Right lobe of liver (tissue), 4 donors: ENCODE measurements around the gene TBC1D1.

Experiments
- CTCF ChIP-seq, 4 donors: fragments of 200-600 bp in 3 of 4; fragments of 450-650 bp in 1 of 4; IDR thresholded peaks; one replicate each; pipeline versions ENCODE4 v1.5.1 to v1.8.0; 2016 to 2022; ENCODE audit warnings: antibody characterized with exemption in 4 of 4, mild to moderate bottlenecking in 2 of 4
- POLR2A ChIP-seq: fragments of 450-650 bp; IDR thresholded peaks from one replicate; pipeline ENCODE4 v1.6.1; 2017; ENCODE audit warnings: antibody characterized with exemption, mild to moderate bottlenecking
- donor health status: DM: no; HTN: no; CAD: no.
- donor health status: DM: no; HTN: no; CAD: no.
- donor health status: DM: no; HTN: yes; CAD: no.

- TF ChIP-seq CTCF (IDR thresholded peaks at IDR 0.05) (no peak), POLR2A (no peak)
Observed at GRCh38 chr4:37946503-37947179, 55.8 kb downstream of the TBC1D1 start.
